WTC11 (cell line): ENCODE measurements around the gene METRN. TPM values are rescaled to one million over a fixed set of nuclear protein-coding genes. Genes with fewer than 3 reads are reported as not detected.

Source experiments
- ATAC-seq: fragments of 200-7000 bp; cut with Tn5 transposase; 2 replicates; pipeline ENCODE4 v1.10.0; 2021; ENCODE audit warnings: mild to moderate bottlenecking, moderate library complexity
- CTCF ChIA-PET: fragments of 300-600 bp; sonication (Branson Sonifier 250); formaldehyde crosslinking; loops from one replicate; lab custom pipeline; 2021; ENCODE audit warnings: antibody characterized with exemption; lab: Charles Lee
- POLR2A ChIA-PET: fragments of 350-600 bp; sonication (Branson Sonifier 250); formaldehyde crosslinking; loops from one replicate; lab custom pipeline; 2021; ENCODE audit warnings: antibody characterized with exemption; lab: Charles Lee
- DNase-seq: peaks from one replicate; pipeline ENCODE4 v3.0.0; 2021; ENCODE audit warnings: low spot score
- H3K27ac Mint-ChIP-seq: 2 replicates; pipeline ENCODE4 v1.8.0; 2021; ENCODE audit warnings: mixed read lengths
- H3K27me3 Mint-ChIP-seq: 2 replicates; pipeline ENCODE4 v1.8.0; 2021; ENCODE audit warnings: low read depth, mild to moderate bottlenecking, moderate library complexity, mixed read lengths
- H3K36me3 Mint-ChIP-seq: 2 replicates; pipeline ENCODE4 v1.8.0; 2021; ENCODE audit warnings: mixed read lengths
- H3K4me1 Mint-ChIP-seq: 2 replicates; pipeline ENCODE4 v1.8.0; 2022; ENCODE audit warnings: mixed read lengths
- H3K4me3 Mint-ChIP-seq: 2 replicates; pipeline ENCODE4 v1.8.0; 2021; ENCODE audit warnings: mild to moderate bottlenecking, moderate library complexity, mixed read lengths
- H3K9me3 Mint-ChIP-seq: 2 replicates; pipeline ENCODE4 v1.8.0; 2021; ENCODE audit warnings: mixed read lengths
- AR ChIP-seq: fragments of 250-450 bp; sonication (Bioruptor Pico); IDR thresholded peaks from 2 replicates; pipeline ENCODE4 v1.9.0; 2021; ENCODE audit warnings: mild to moderate bottlenecking
- ARID4B ChIP-seq: sonication (generic); formaldehyde crosslinking; IDR thresholded peaks from 2 replicates; pipeline ENCODE4 v1.8.0; 2023; ENCODE audit warnings: missing genetic modification reagents, mild to moderate bottlenecking, borderline replicate concordance
- CDX4 ChIP-seq: fragments of 250-450 bp; sonication (Bioruptor Pico); IDR thresholded peaks from 2 replicates; pipeline ENCODE4 v1.9.0; 2021; ENCODE audit warnings: moderate library complexity, mild to moderate bottlenecking, inconsistent platforms, borderline replicate concordance
- CTCF ChIP-seq: fragments of 200-600 bp; IDR thresholded peaks from 2 replicates; pipeline ENCODE4 v1.8.0; 2022; ENCODE audit warnings: antibody characterized with exemption
- ETV6 ChIP-seq: sonication (generic); formaldehyde crosslinking; IDR thresholded peaks from 2 replicates; pipeline ENCODE4 v1.8.1; 2022; ENCODE audit warnings: mild to moderate bottlenecking, missing genetic modification reagents
- FOXJ3 ChIP-seq: sonication (generic); formaldehyde crosslinking; IDR thresholded peaks from 2 replicates; pipeline ENCODE4 v1.9.0; 2021; ENCODE audit warnings: missing genetic modification reagents, mild to moderate bottlenecking, borderline replicate concordance
- FOXP1 ChIP-seq: sonication (generic); formaldehyde crosslinking; IDR thresholded peaks from 2 replicates; pipeline ENCODE4 v1.8.0; 2022; ENCODE audit warnings: missing genetic modification reagents, mild to moderate bottlenecking, moderate library complexity, borderline replicate concordance
- MAX ChIP-seq: sonication (generic); formaldehyde crosslinking; IDR thresholded peaks from 2 replicates; pipeline ENCODE4 v1.8.0; 2022; ENCODE audit warnings: mild to moderate bottlenecking, missing genetic modification reagents
- MXD4 ChIP-seq: fragments of 250-450 bp; sonication (Bioruptor Pico); IDR thresholded peaks from 2 replicates; pipeline ENCODE4 v1.8.0; 2021; ENCODE audit warnings: mild to moderate bottlenecking, moderate library complexity, borderline replicate concordance
- NR1H2 ChIP-seq: sonication (generic); formaldehyde crosslinking; IDR thresholded peaks from 2 replicates; pipeline ENCODE4 v1.9.0; 2021; ENCODE audit warnings: mild to moderate bottlenecking, moderate library complexity, missing genetic modification reagents
- PRRX2 ChIP-seq: fragments of 250-450 bp; sonication (Bioruptor Pico); IDR thresholded peaks from 2 replicates; pipeline ENCODE4 v1.8.0; 2021; ENCODE audit warnings: mild to moderate bottlenecking
- RELA ChIP-seq: sonication (generic); formaldehyde crosslinking; IDR thresholded peaks from 2 replicates; pipeline ENCODE4 v1.8.1; 2022; ENCODE audit warnings: missing genetic modification reagents, mild to moderate bottlenecking, borderline replicate concordance
- TEAD4 ChIP-seq: sonication (generic); formaldehyde crosslinking; IDR thresholded peaks from 2 replicates; pipeline ENCODE4 v1.8.0; 2022; ENCODE audit warnings: mild to moderate bottlenecking, missing genetic modification reagents
- total RNA-seq: library from RNA; stranded (reverse); gene quantifications from 3 replicates; pipeline ENCODE4 v1.2.3, GENCODE V29; 2021

METRN gene
- total RNA-seq, 1 experiment from 2014 or later = 30.9 TPM

GRCh38 chr16:732332-732731 is 17.4 kb downstream of the METRN start (continued):
- no peak for TF ChIP-seq ARID4B (CRISPR knock-in tag)
- TF ChIP-seq, all 79 proteins: peak for 0

- no peaks in the 10 kb centered on the region for H3K9me3 Mint-ChIP-seq
- H3K27ac Mint-ChIP-seq = 0 out of 2 replicates have a peak overlapping the region, but pooled peaks have one; percentile 32
- TF ChIP-seq FOXP1 (CRISPR knock-in tag) = peak; percentile 39; the same call in 1 of the 2 replicates
- no peak for TF ChIP-seq RELA (CRISPR knock-in tag)
- CTCF ChIA-PET = interaction anchor here (0.5 to 4.0 kb wide), 23 partner anchors 8 to 576 kb away, joined by 3 to 19 read pairs (median 5); partner anchors contain the start of genes ANTKMT, CHTF18, CIAO3 and GNG13
- ATAC-seq = no peak
- no peaks in the 10 kb centered on the region for H3K27me3 Mint-ChIP-seq
- peaks cover 7% of the 10 kb centered on the region for H3K4me1 Mint-ChIP-seq
- H3K36me3 Mint-ChIP-seq = peaks cover 7% of the 10 kb centered on the region; the same call in 1 of the 2 replicates
- H3K4me3 Mint-ChIP-seq = no peak overlapping the region
- POLR2A ChIA-PET = interaction anchor here (0.9 kb wide), 1 partner anchor 12 kb away, joined by 4 read pairs; no protein-coding TSS in a partner anchor
- DNase-seq = no peak
Measured at GRCh38 chr16:732936-733335, 18.0 kb downstream of the METRN start.

- Mint-ChIP-seq H3K9me3 (no peaks in the 10 kb centered on the region), H3K27ac (no peak overlapping the region), H3K27me3 (no peaks in the 10 kb centered on the region), H3K36me3 (peaks cover 9% of the 10 kb centered on the region; the same call in 1 of the 2 replicates), H3K4me3 (no peak overlapping the region), H3K4me1 (peaks cover 9% of the 10 kb centered on the region)
- no peak for TF ChIP-seq MAX
- TF ChIP-seq CTCF = peak; percentile 19; the same call in 1 of the 2 replicates
- ATAC-seq (no peak; the same call in 1 of the 2 replicates), DNase-seq (peak; percentile 59)
- CTCF ChIA-PET = interaction anchor here (0.9 to 4.0 kb wide), 20 partner anchors 7 to 83 kb away, joined by 3 to 19 read pairs (median 5); partner anchors contain the start of genes ANTKMT, CHTF18, CIAO3 and GNG13
- POLR2A ChIA-PET = interaction anchor here (0.9 kb wide), 1 partner anchor 13 kb away, joined by 4 read pairs; no protein-coding TSS in a partner anchor
Measured at GRCh38 chr16:733382-734207, 18.7 kb downstream of the METRN start.

- ChIA-PET POLR2A (no interaction called here), CTCF (interaction anchor here (3.2 to 4.0 kb wide), 2 partner anchors 13 to 51 kb away, joined by 13 to 19 read pairs; partner anchors contain the start of gene ANTKMT)
- Mint-ChIP-seq H3K4me1 (peaks cover 9% of the 10 kb centered on the region), H3K36me3 (peaks cover 9% of the 10 kb centered on the region; the same call in 1 of the 2 replicates), H3K9me3 (no peaks in the 10 kb centered on the region), H3K4me3 (no peak overlapping the region), H3K27me3 (no peaks in the 10 kb centered on the region), H3K27ac (no peak overlapping the region)
- DNase-seq (no peak), ATAC-seq (no peak)
- no peak for TF ChIP-seq MXD4 (CRISPR knock-in tag)
- TF ChIP-seq TEAD4 (CRISPR knock-in tag) = no peak
- TF ChIP-seq CTCF = no peak
- TF ChIP-seq FOXJ3 (CRISPR knock-in tag) = no peak
- TF ChIP-seq CDX4 (CRISPR knock-in tag) = no peak
- no peak for TF ChIP-seq PRRX2
- TF ChIP-seq AR = no peak
- no peak for TF ChIP-seq NR1H2
- TF ChIP-seq ETV6 (CRISPR knock-in tag) = no peak
Measured at GRCh38 chr16:734208-734980, 19.5 kb downstream of the METRN start.
